Measurements from ENCODE around the gene CDKAL1.

Gene CDKAL1

GRCh38 chr6:20868397-20869096 lies 334.3 kb downstream of the CDKAL1 start:
- Histone ChIP-seq H2AFZ (ENCODE audit: low read length) (no peak overlapping the region), H2BK15ac (ENCODE audit: low read length) (no peak overlapping the region), H3K36me3 (replicated peaks in 1 of 2; ENCODE audit: control insufficient read depth in 2 of 2, insufficient read depth in 2 of 2, low read length in 2 of 2) (no peaks in the 10 kb centered on the region), H2AK5ac (ENCODE audit: low read depth, low read length) (no peak overlapping the region), H2BK120ac (ENCODE audit: low read depth, low read length) (no peak overlapping the region), H3K14ac (ENCODE audit: low read length) (no peak overlapping the region), H3K4me3 (ENCODE audit: low read length in 2 of 2) (no peak overlapping the region), H3K79me1 (ENCODE audit: low read depth, low read length) (no peaks in the 10 kb centered on the region), H3K4me1 (ENCODE audit: control insufficient read depth in 2 of 2, insufficient read depth in 1 of 2, low read depth in 1 of 2, low read length in 2 of 2) (peaks cover 8 to 30% of the 10 kb centered on the region in 2 donors), H3K23ac (ENCODE audit: low read depth, low read length, poor library complexity) (no peak overlapping the region), H3K9ac (ENCODE audit: low read depth, low read length, poor library complexity) (no peak overlapping the region), H3K9me3 (replicated peaks in 1 of 2; ENCODE audit: control insufficient read depth in 2 of 2, insufficient read depth in 1 of 2, low read depth in 1 of 2, low read length in 2 of 2) (no peaks in the 10 kb centered on the region), H3K18ac (ENCODE audit: low read length) (no peak overlapping the region), H3K4ac (ENCODE audit: low read length) (no peak overlapping the region), H4K8ac (ENCODE audit: low read depth, low read length) (no peak overlapping the region), H3K27me3 (ENCODE audit: control insufficient read depth in 3 of 3, insufficient read depth in 3 of 3, low read depth in 1 of 3, low read length in 3 of 3) (no peaks in the 10 kb centered on the region), H4K91ac (ENCODE audit: low read depth, low read length, poor library complexity) (no peak overlapping the region), H2BK5ac (ENCODE audit: low read length) (no peak overlapping the region), H3K4me2 (ENCODE audit: insufficient read depth, low read length, poor library complexity, severe bottlenecking) (no peak overlapping the region), H3K27ac (replicated peaks; ENCODE audit: low read length) (no peak overlapping the region), H2BK12ac (ENCODE audit: low read length) (no peak overlapping the region)
- DNase-seq (ENCODE audit: low spot score), result no peak
- WGBS, 2 donors (ENCODE audit: extremely low coverage in 2 of 2, insufficient read length in 2 of 2, insufficient replicate concordance in 1 of 2), result no CpG with 5 or more reads among the region's 9 CpGs

DNA sequence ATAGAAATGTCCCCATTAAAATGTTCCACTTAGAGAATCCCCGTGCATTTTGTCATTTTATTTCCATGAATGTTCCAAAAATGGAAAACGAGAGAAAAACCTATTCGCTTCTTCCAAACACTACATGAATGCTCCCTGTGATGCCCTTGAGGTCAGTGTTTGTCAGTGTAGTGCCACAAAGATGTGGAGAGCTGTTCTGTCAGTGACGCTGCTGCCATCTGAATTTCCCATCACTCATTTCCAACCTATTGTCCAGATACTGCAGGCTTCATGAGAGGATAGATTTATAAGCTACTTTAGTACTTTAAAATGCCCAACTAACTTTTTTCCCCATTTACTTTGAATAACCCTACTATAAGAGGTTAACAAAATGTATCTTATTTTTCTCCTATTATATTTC lies 335.8 kb downstream of the CDKAL1 start:
- Histone ChIP-seq H4K91ac (ENCODE audit: low read depth, low read length, poor library complexity) (no peak overlapping the region), H2BK5ac (ENCODE audit: low read length) (no peak overlapping the region), H2BK12ac (ENCODE audit: low read length) (no peak overlapping the region), H3K27me3 (ENCODE audit: control insufficient read depth in 3 of 3, insufficient read depth in 3 of 3, low read depth in 1 of 3, low read length in 3 of 3) (no peaks in the 10 kb centered on the region), H3K27ac (replicated peaks; ENCODE audit: low read length) (no peak overlapping the region), H3K4ac (ENCODE audit: low read length) (no peak overlapping the region), H4K8ac (ENCODE audit: low read depth, low read length) (no peak overlapping the region), H2AFZ (ENCODE audit: low read length) (no peak overlapping the region), H3K9me3 (replicated peaks in 1 of 2; ENCODE audit: control insufficient read depth in 2 of 2, insufficient read depth in 1 of 2, low read depth in 1 of 2, low read length in 2 of 2) (no peaks in the 10 kb centered on the region), H3K23ac (ENCODE audit: low read depth, low read length, poor library complexity) (no peak overlapping the region), H3K36me3 (replicated peaks in 1 of 2; ENCODE audit: control insufficient read depth in 2 of 2, insufficient read depth in 2 of 2, low read length in 2 of 2) (no peaks in the 10 kb centered on the region), H3K14ac (ENCODE audit: low read length) (no peak overlapping the region), H3K18ac (ENCODE audit: low read length) (no peak overlapping the region), H2BK15ac (ENCODE audit: low read length) (no peak overlapping the region), H3K4me3 (ENCODE audit: low read length in 2 of 2) (no peak overlapping the region), H3K9ac (ENCODE audit: low read depth, low read length, poor library complexity) (no peak overlapping the region), H3K79me1 (ENCODE audit: low read depth, low read length) (no peaks in the 10 kb centered on the region), H3K4me1 (ENCODE audit: control insufficient read depth in 2 of 2, insufficient read depth in 1 of 2, low read depth in 1 of 2, low read length in 2 of 2) (peaks cover 8 to 30% of the 10 kb centered on the region in 2 donors), H2AK5ac (ENCODE audit: low read depth, low read length) (no peak overlapping the region), H3K4me2 (ENCODE audit: insufficient read depth, low read length, poor library complexity, severe bottlenecking) (no peak overlapping the region), H2BK120ac (ENCODE audit: low read depth, low read length) (no peak overlapping the region)
- DNase-seq (ENCODE audit: low spot score), result no peak
- WGBS, 2 donors (ENCODE audit: extremely low coverage in 2 of 2, insufficient read length in 2 of 2, insufficient replicate concordance in 1 of 2), result no CpG with 5 or more reads among the region's 4 CpGs

- Histone ChIP-seq H3K9ac (ENCODE audit: low read depth, low read length, poor library complexity) (no peak overlapping the region), H2BK120ac (ENCODE audit: low read depth, low read length) (no peak overlapping the region), H3K36me3 (replicated peaks in 1 of 2; ENCODE audit: control insufficient read depth in 2 of 2, insufficient read depth in 2 of 2, low read length in 2 of 2) (no peaks in the 10 kb centered on the region), H4K91ac (ENCODE audit: low read depth, low read length, poor library complexity) (no peak overlapping the region), H2AFZ (ENCODE audit: low read length) (no peak overlapping the region), H3K27ac (replicated peaks; ENCODE audit: low read length) (no peak overlapping the region), H3K27me3 (ENCODE audit: control insufficient read depth in 3 of 3, insufficient read depth in 3 of 3, low read depth in 1 of 3, low read length in 3 of 3) (no peaks in the 10 kb centered on the region), H2BK12ac (ENCODE audit: low read length) (no peak overlapping the region), H3K18ac (ENCODE audit: low read length) (no peak overlapping the region), H2BK5ac (ENCODE audit: low read length) (no peak overlapping the region), H3K4ac (ENCODE audit: low read length) (no peak overlapping the region), H2BK15ac (ENCODE audit: low read length) (no peak overlapping the region), H3K4me3 (ENCODE audit: low read length in 2 of 2) (no peak overlapping the region), H3K4me2 (ENCODE audit: insufficient read depth, low read length, poor library complexity, severe bottlenecking) (no peak overlapping the region), H4K8ac (ENCODE audit: low read depth, low read length) (no peak overlapping the region), H3K23ac (ENCODE audit: low read depth, low read length, poor library complexity) (no peak overlapping the region), H3K9me3 (replicated peaks in 1 of 2; ENCODE audit: control insufficient read depth in 2 of 2, insufficient read depth in 1 of 2, low read depth in 1 of 2, low read length in 2 of 2) (no peaks in the 10 kb centered on the region), H3K14ac (ENCODE audit: low read length) (no peak overlapping the region), H3K79me1 (ENCODE audit: low read depth, low read length) (no peaks in the 10 kb centered on the region), H2AK5ac (ENCODE audit: low read depth, low read length) (no peak overlapping the region), H3K4me1 (ENCODE audit: control insufficient read depth in 2 of 2, insufficient read depth in 1 of 2, low read depth in 1 of 2, low read length in 2 of 2) (peaks cover 8 to 30% of the 10 kb centered on the region in 2 donors)
- WGBS, 2 donors (ENCODE audit: extremely low coverage in 2 of 2, insufficient read length in 2 of 2, insufficient replicate concordance in 1 of 2), result no CpG with 5 or more reads among the region's 1 CpG
- DNase-seq (ENCODE audit: low spot score), result no peak
Measured at GRCh38 chr6:20870493-20870892, 336.2 kb downstream of the CDKAL1 start.

GRCh38 chr6:20873425-20874190 lies 339.4 kb downstream of the CDKAL1 start:
- H4K8ac ChIP-seq (ENCODE audit: low read depth, low read length), result no peak overlapping the region
- no peak overlapping the region for H3K9ac ChIP-seq (ENCODE audit: low read depth, low read length, poor library complexity)
- peaks cover 4 to 20% of the 10 kb centered on the region in 2 donors for H3K4me1 ChIP-seq (ENCODE audit: control insufficient read depth in 2 of 2, insufficient read depth in 1 of 2, low read depth in 1 of 2, low read length in 2 of 2)
- no peak overlapping the region for H2BK15ac ChIP-seq (ENCODE audit: low read length)
- no peak overlapping the region for H2AFZ ChIP-seq (ENCODE audit: low read length)
- H3K18ac ChIP-seq (ENCODE audit: low read length), result no peak overlapping the region
- H2BK5ac ChIP-seq (ENCODE audit: low read length), result no peak overlapping the region
- H3K79me1 ChIP-seq (ENCODE audit: low read depth, low read length), result no peaks in the 10 kb centered on the region
- no CpG with 5 or more reads among the region's 7 CpGs for WGBS, 2 donors (ENCODE audit: extremely low coverage in 2 of 2, insufficient read length in 2 of 2, insufficient replicate concordance in 1 of 2)
- H3K9me3 ChIP-seq (replicated peaks in 1 of 2; ENCODE audit: control insufficient read depth in 2 of 2, insufficient read depth in 1 of 2, low read depth in 1 of 2, low read length in 2 of 2), result no peaks in the 10 kb centered on the region
- H3K14ac ChIP-seq (ENCODE audit: low read length), result no peak overlapping the region
- no peak for DNase-seq (ENCODE audit: low spot score)
- H4K91ac ChIP-seq (ENCODE audit: low read depth, low read length, poor library complexity), result no peak overlapping the region
- no peak overlapping the region for H2BK12ac ChIP-seq (ENCODE audit: low read length)
- H2AK5ac ChIP-seq (ENCODE audit: low read depth, low read length), result no peak overlapping the region
- H3K23ac ChIP-seq (ENCODE audit: low read depth, low read length, poor library complexity), result no peak overlapping the region
- no peak overlapping the region for H3K4me3 ChIP-seq (ENCODE audit: low read length in 2 of 2)
- H3K36me3 ChIP-seq (replicated peaks in 1 of 2; ENCODE audit: control insufficient read depth in 2 of 2, insufficient read depth in 2 of 2, low read length in 2 of 2), result no peaks in the 10 kb centered on the region
- H2BK120ac ChIP-seq (ENCODE audit: low read depth, low read length), result no peak overlapping the region
- no peaks in the 10 kb centered on the region for H3K27me3 ChIP-seq (ENCODE audit: control insufficient read depth in 3 of 3, insufficient read depth in 3 of 3, low read depth in 1 of 3, low read length in 3 of 3)
- no peak overlapping the region for H3K4ac ChIP-seq (ENCODE audit: low read length)
- H3K4me2 ChIP-seq (ENCODE audit: insufficient read depth, low read length, poor library complexity, severe bottlenecking), result no peak overlapping the region
- no peak overlapping the region for H3K27ac ChIP-seq (replicated peaks; ENCODE audit: low read length)

Data from neuronal stem cell (in vitro differentiated cells).